Measurements from ENCODE around the gene ENAM.

- TF ChIP-seq CEBPB (IDR thresholded peaks at IDR 0.05) (no peak), REST (IDR thresholded peaks at IDR 0.05; ENCODE audit: low read depth) (no peak), CREB1 (IDR thresholded peaks at IDR 0.05; ENCODE audit: low read depth) (no peak), USF1 (IDR thresholded peaks at IDR 0.05) (no peak), MAX (IDR thresholded peaks at IDR 0.05) (no peak), NFIC (IDR thresholded peaks at IDR 0.05) (no peak), ZBTB7A (IDR thresholded peaks at IDR 0.05; ENCODE audit: low read depth) (no peak), EP300 (IDR thresholded peaks at IDR 0.05; ENCODE audit: borderline replicate concordance) (no peak), TAF1 (IDR thresholded peaks at IDR 0.05; ENCODE audit: low read depth) (no peak), RAD21 (IDR thresholded peaks at IDR 0.05; ENCODE audit: low read depth) (no peak), YY1 (IDR thresholded peaks at IDR 0.05; ENCODE audit: low read depth) (no peak), TCF12 (IDR thresholded peaks at IDR 0.05; ENCODE audit: low read depth) (no peak)
These were observed 5.2 kb upstream of the ENAM start for GRCh38 chr4:70623323-70623722.
